Gastroesophageal sphincter (tissue), 4 donors: ENCODE measurements around the gene RPL27. TPM values are rescaled to one million over a fixed set of nuclear protein-coding genes. Genes with fewer than 3 reads are reported as not detected.

ENCODE experiments used
- ATAC-seq: fragments of 150-250 bp; one replicate; pipeline ENCODE4 v1.9.1; 2016; ENCODE audit warnings: mild to moderate bottlenecking, moderate library complexity
- H3K27ac ChIP-seq, 4 donors: fragments of 200-600 bp; sonication (generic) in 3 of 4; 1 replicate in 3 of 4; 2 replicates in 1 of 4; pipeline ENCODE4 v1.5.1; 2016 to 2019
- H3K27me3 ChIP-seq: fragments of 200-600 bp; sonication (generic); one replicate; pipeline ENCODE4 v1.5.1; 2019
- H3K36me3 ChIP-seq, 2 donors: fragments of 200-600 bp; sonication (generic); one replicate each; pipeline ENCODE4 v1.5.1; 2019; ENCODE audit warnings: control low read depth in 1 of 2
- H3K4me1 ChIP-seq, 3 donors: fragments of 200-600 bp; sonication (generic); 1 replicate in 2 of 3; 2 replicates in 1 of 3; pipeline ENCODE4 v1.5.1; 2016 to 2019; ENCODE audit warnings: control low read depth in 2 of 3
- H3K4me3 ChIP-seq, 2 donors: fragments of 200-600 bp; sonication (generic); one replicate each; pipeline ENCODE4 v1.5.1; 2019; ENCODE audit warnings: mild to moderate bottlenecking in 1 of 2, moderate library complexity in 1 of 2
- H3K9me3 ChIP-seq, 3 donors: fragments of 200-600 bp; sonication (generic); one replicate each; pipeline ENCODE4 v1.5.1; 2017 to 2019; ENCODE audit warnings: control low read depth in 2 of 3
- CTCF ChIP-seq, 4 experiments: fragments of 200-600 bp in 2 of 4; fragments of 450-650 bp in 2 of 4; sonication (generic) in 1 of 4; IDR thresholded peaks; one replicate each; pipeline ENCODE4 v1.5.1; 2017 to 2019; ENCODE audit warnings: antibody characterized with exemption in 4 of 4, mild to moderate bottlenecking in 2 of 4, moderate library complexity in 2 of 4
- EP300 ChIP-seq: sonication (generic); formaldehyde crosslinking; IDR thresholded peaks from one replicate; pipeline ENCODE4 v1.6.1; 2017; ENCODE audit warnings: antibody characterized with exemption, mild to moderate bottlenecking
- POLR2A ChIP-seq, 2 donors: fragments of 450-650 bp; IDR thresholded peaks; one replicate each; pipeline ENCODE4 v1.6.1; 2017; ENCODE audit warnings: antibody characterized with exemption in 2 of 2, mild to moderate bottlenecking in 2 of 2, moderate library complexity in 1 of 2
- POLR2AphosphoS5 ChIP-seq: sonication (generic); formaldehyde crosslinking; IDR thresholded peaks from one replicate; pipeline ENCODE4 v1.6.1; 2017; ENCODE audit warnings: antibody characterized with exemption
- WGBS, 2 donors: methylation state at CpG; one replicate each; pipeline ENCODE4 v1.1.5; 2018; ENCODE audit warnings: low coverage in 1 of 2; 5-methylcytosine and 5-hydroxymethylcytosine counted together
- total RNA-seq, 4 donors: library from RNA; depleted of rRNA; stranded (reverse); fragments of >200 nt; gene quantifications; one replicate each; pipeline ENCODE4 v1.1.0, GENCODE V29; 2016

The RPL27 gene
- total RNA-seq, 4 donors from 2014 or later, result 854 to 1,510 (median 1,196) TPM

GRCh38 chr17:43040655-43041054, 42.4 kb downstream of the RPL27 start:
- no peak for ATAC-seq
- Histone ChIP-seq H3K36me3 (peaks cover 0 to 7% of the 10 kb centered on the region in 2 donors), H3K27ac (no peak overlapping the region), H3K4me3 (no peak overlapping the region), H3K4me1 (no peaks in the 10 kb centered on the region), H3K27me3 (no peaks in the 10 kb centered on the region), H3K9me3 (no peaks in the 10 kb centered on the region)
- no peak for TF ChIP-seq EP300
- TF ChIP-seq POLR2AphosphoS5, result no peak
- no peak for TF ChIP-seq POLR2A (IDR thresholded peaks at IDR 0.05)
- no peak for TF ChIP-seq CTCF (IDR thresholded peaks at IDR 0.05)
- 83% methylated on average over 2 of the region's 2 CpGs for WGBS, 2 donors

- Histone ChIP-seq H3K4me3 (no peak overlapping the region), H3K4me1 (no peaks in the 10 kb centered on the region), H3K27me3 (no peaks in the 10 kb centered on the region), H3K27ac (no peak overlapping the region), H3K36me3 (peaks cover 0 to 8% of the 10 kb centered on the region in 2 donors), H3K9me3 (no peaks in the 10 kb centered on the region)
- WGBS, 2 donors, result 50 to 63% methylated on average over 3 to 5 of the region's 5 CpGs
- no peak for ATAC-seq
- TF ChIP-seq EP300, result no peak
- TF ChIP-seq POLR2A (IDR thresholded peaks at IDR 0.05), result no peak
- TF ChIP-seq CTCF (IDR thresholded peaks at IDR 0.05), result no peak
- no peak for TF ChIP-seq POLR2AphosphoS5
These were observed 43.9 kb downstream of the RPL27 start for GRCh38 chr17:43042025-43042628.

GRCh38 chr17:43043307-43043706, 45.1 kb downstream of the RPL27 start:
- Histone ChIP-seq H3K4me1 (no peaks in the 10 kb centered on the region), H3K4me3 (no peak overlapping the region), H3K27ac (no peak overlapping the region), H3K36me3 (peaks cover 0 to 8% of the 10 kb centered on the region in 2 donors), H3K27me3 (no peaks in the 10 kb centered on the region), H3K9me3 (no peaks in the 10 kb centered on the region)
- TF ChIP-seq CTCF (IDR thresholded peaks at IDR 0.05) (no peak), EP300 (no peak), POLR2AphosphoS5 (no peak), POLR2A (IDR thresholded peaks at IDR 0.05) (no peak)
- no peak for ATAC-seq

DNA sequence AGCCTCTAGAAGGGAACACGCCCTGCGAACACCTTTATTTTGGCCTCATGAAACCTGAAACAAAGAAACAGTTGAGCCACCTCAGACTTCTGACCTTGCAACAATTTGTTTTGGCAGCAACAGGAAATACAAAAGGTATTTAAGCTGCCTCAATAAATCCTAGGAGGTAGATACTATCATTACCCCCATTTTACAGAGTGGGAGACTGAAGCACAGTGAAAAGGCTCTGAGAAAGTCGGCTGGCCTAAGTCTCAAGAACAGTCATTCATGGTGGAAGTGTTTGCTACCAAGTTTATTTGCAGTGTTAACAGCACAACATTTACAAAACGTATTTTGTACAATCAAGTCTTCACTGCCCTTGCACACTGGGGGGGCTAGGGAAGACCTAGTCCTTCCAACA, 45.8 kb downstream of the RPL27 start:
- ATAC-seq, result no peak
- Histone ChIP-seq H3K36me3 (peaks cover 0 to 13% of the 10 kb centered on the region in 2 donors), H3K4me1 (no peaks in the 10 kb centered on the region), H3K27me3 (no peaks in the 10 kb centered on the region), H3K9me3 (no peaks in the 10 kb centered on the region), H3K4me3 (no peak overlapping the region), H3K27ac (no peak overlapping the region)
- TF ChIP-seq POLR2AphosphoS5 (no peak), EP300 (no peak), POLR2A (IDR thresholded peaks at IDR 0.05) (no peak), CTCF (IDR thresholded peaks at IDR 0.05) (no peak)
- 89 to 91% methylated on average over 4 of the region's 4 CpGs for WGBS, 2 donors

- H3K27me3 ChIP-seq, result no peaks in the 10 kb centered on the region
- 60 to 100% methylated on average over 1 of the region's 1 CpG for WGBS, 2 donors
- H3K4me3 ChIP-seq, result no peak overlapping the region
- no peaks in the 10 kb centered on the region for H3K4me1 ChIP-seq
- TF ChIP-seq POLR2A (IDR thresholded peaks at IDR 0.05) (no peak), EP300 (no peak), POLR2AphosphoS5 (no peak), CTCF (IDR thresholded peaks at IDR 0.05) (no peak)
- H3K27ac ChIP-seq, result no peak overlapping the region
- H3K36me3 ChIP-seq, result peaks cover 0 to 58% of the 10 kb centered on the region in 2 donors
- no peak for ATAC-seq
- no peaks in the 10 kb centered on the region for H3K9me3 ChIP-seq
These were observed 53.8 kb downstream of the RPL27 start for GRCh38 chr17:43051969-43052368.
